GM13977 (cell line): ENCODE measurements around the gene CFAP157.

Source experiments
- DNase-seq: peaks from one replicate; pipeline ENCODE4 v3.0.0; 2012; ENCODE audit warnings: low spot score
- CTCF ChIP-seq: IDR thresholded peaks from 2 replicates; pipeline ENCODE4 v1.5.1; 2012; ENCODE audit warnings: mild to moderate bottlenecking, control low read depth; ENCODE audit not compliant: insufficient read depth; ENCODE audit errors: extremely low read depth, missing control alignments
- in situ Hi-C: fragments of 300-500 bp; cut with MboI; formaldehyde crosslinking; loops from one replicate; pipeline ENCODE4 v1.12.0; 2022; ENCODE audit warnings: low sequenced_read_pairs, low pct_unique_long_range_greater_than_20kb, mixed read lengths, inconsistent platforms; ENCODE audit not compliant: unreplicated experiment

The CFAP157 gene

GRCh38 chr9:127692071-127692470 is 14.7 kb upstream of the CFAP157 start:
- no peak for DNase-seq
- in situ Hi-C loops = no loop called here
- TF ChIP-seq CTCF = no peak

GRCh38 chr9:127693143-127693542 is 13.6 kb upstream of the CFAP157 start:
- TF ChIP-seq CTCF = no peak
- in situ Hi-C loops = no loop called here

GRCh38 chr9:127693697-127694096 is 13.1 kb upstream of the CFAP157 start:
- in situ Hi-C loops = no loop called here
- TF ChIP-seq CTCF = no peak
- no peak for DNase-seq

More at GRCh38 chr9:127693143-127693542, 13.6 kb upstream of the CFAP157 start:
- no peak for DNase-seq

- in situ Hi-C loops = no loop called here
- TF ChIP-seq CTCF = no peak
- DNase-seq = no peak
These were observed 11.7 kb upstream of the CFAP157 start for GRCh38 chr9:127694890-127695720.

GRCh38 chr9:127697575-127697974 is 9.2 kb upstream of the CFAP157 start:
- in situ Hi-C loops = no loop called here
- no peak for TF ChIP-seq CTCF
- DNase-seq = no peak

GRCh38 chr9:127698386-127698785 is 8.4 kb upstream of the CFAP157 start:
- in situ Hi-C loops = no loop called here
- no peak for DNase-seq
- no peak for TF ChIP-seq CTCF
